ENCODE results near the gene PALM. TPM values are rescaled to one million over a fixed set of nuclear protein-coding genes. Genes with fewer than 3 reads are reported as not detected.
A peak's percentile ranks its signal among the peaks of the same experiment; 100 is the strongest.

PALM gene
- total and polyA plus RNA-seq, 10 of the 15 experiments (the other 5 are each of a cell fraction or from before 2014, with no cell fraction given) = 0.09 to 0.95 (median 0.23) TPM; not detected in 2

DNA sequence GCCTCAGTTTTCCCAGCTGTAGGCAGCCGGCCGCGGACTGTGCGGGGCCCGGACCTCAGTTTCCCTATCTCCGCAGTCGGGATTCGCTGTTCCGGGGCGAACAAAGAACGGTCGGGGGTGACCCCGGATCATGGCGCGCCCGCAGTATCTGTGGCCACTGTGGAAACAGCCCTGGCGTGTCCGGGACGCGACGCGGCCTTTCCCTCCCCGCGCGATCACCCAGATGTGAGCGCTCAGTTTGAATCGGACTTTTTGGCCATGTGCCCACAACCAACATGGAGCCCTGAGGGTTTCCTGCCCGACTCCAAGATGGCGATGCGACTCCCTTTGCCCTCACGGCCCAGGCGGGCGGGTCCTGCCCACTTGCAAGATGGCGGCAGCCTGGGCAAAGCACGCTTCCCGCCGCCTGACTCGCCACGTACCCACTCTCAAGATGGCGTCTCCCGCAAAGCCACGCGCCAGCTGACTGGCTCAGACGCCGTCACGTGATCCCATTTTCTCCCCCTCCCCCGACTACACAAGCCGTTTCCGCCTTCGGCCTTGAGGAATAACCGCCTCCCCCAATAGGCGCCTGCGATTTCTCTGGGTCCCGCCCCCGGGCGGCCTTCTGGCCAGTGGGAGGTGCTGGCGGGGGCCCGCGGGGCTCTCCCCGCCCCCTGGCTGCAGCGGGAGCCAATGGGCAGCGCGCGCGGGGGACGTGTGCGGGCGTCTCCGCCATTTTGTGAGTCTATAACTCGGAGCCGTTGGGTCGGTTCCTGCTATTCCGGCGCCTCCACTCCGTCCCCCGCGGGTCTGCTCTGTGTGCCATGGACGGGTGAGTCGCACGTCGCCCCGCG, 88.2 kb downstream of the PALM start, which contains the start of gene PTBP1 (continued):
- TF ChIP-seq, protein P1, sequence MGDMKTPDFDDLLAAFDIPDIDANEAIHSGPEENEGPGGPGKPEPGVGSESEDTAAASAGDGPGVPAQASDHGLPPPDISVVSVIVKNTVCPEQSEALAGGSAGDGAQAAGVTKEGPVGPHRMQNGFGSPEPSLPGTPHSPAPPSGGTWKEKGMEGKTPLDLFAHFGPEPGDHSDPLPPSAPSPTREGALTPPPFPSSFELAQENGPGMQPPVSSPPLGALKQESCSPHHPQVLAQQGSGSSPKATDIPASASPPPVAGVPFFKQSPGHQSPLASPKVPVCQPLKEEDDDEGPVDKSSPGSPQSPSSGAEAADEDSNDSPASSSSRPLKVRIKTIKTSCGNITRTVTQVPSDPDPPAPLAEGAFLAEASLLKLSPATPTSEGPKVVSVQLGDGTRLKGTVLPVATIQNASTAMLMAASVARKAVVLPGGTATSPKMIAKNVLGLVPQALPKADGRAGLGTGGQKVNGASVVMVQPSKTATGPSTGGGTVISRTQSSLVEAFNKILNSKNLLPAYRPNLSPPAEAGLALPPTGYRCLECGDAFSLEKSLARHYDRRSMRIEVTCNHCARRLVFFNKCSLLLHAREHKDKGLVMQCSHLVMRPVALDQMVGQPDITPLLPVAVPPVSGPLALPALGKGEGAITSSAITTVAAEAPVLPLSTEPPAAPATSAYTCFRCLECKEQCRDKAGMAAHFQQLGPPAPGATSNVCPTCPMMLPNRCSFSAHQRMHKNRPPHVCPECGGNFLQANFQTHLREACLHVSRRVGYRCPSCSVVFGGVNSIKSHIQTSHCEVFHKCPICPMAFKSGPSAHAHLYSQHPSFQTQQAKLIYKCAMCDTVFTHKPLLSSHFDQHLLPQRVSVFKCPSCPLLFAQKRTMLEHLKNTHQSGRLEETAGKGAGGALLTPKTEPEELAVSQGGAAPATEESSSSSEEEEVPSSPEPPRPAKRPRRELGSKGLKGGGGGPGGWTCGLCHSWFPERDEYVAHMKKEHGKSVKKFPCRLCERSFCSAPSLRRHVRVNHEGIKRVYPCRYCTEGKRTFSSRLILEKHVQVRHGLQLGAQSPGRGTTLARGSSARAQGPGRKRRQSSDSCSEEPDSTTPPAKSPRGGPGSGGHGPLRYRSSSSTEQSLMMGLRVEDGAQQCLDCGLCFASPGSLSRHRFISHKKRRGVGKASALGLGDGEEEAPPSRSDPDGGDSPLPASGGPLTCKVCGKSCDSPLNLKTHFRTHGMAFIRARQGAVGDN (IDR thresholded peaks at IDR 0.05) = no peak; the same call in 1 of the 2 replicates
- TF ChIP-seq SPI1 (IDR thresholded peaks at IDR 0.05; ENCODE audit: borderline replicate concordance, insufficient read depth, low read depth, low read length) (no peak), ZNF207 (IDR thresholded peaks at IDR 0.05; ENCODE audit: borderline replicate concordance) (peak; percentile 74; the same call in 1 of the 2 replicates), ASH2L (IDR thresholded peaks at IDR 0.05; ENCODE audit: borderline replicate concordance, low read depth) (0 out of 2 replicates have a peak, but pooled peaks have one; percentile 33), KDM1A (IDR thresholded peaks at IDR 0.05; ENCODE audit: borderline replicate concordance) (no peak), SUPT20H (IDR thresholded peaks at IDR 0.05; ENCODE audit: borderline replicate concordance, control insufficient read depth, low read depth, low read length) (no peak), HDAC2 (IDR thresholded peaks at IDR 0.05) (no peak), LARP7 (IDR thresholded peaks at IDR 0.05) (peak; percentile 41; the same call in 1 of the 2 replicates), PAX8 (IDR thresholded peaks at IDR 0.05) (no peak), SMC3 (IDR thresholded peaks at IDR 0.05; ENCODE audit: borderline replicate concordance, low read length) (no peak), BACH1 (IDR thresholded peaks at IDR 0.05; ENCODE audit: borderline replicate concordance) (peak; percentile 67; the same call in 1 of the 2 replicates), NR2C2 (IDR thresholded peaks at IDR 0.05; ENCODE audit: borderline replicate concordance, control insufficient read depth, insufficient read length, low read depth) (no peak), RELA (IDR thresholded peaks at IDR 0.05; ENCODE audit: borderline replicate concordance, partially characterized antibody) (no peak), RAD51 (IDR thresholded peaks at IDR 0.05) (peak; percentile 99)
- TF ChIP-seq, protein P2, sequence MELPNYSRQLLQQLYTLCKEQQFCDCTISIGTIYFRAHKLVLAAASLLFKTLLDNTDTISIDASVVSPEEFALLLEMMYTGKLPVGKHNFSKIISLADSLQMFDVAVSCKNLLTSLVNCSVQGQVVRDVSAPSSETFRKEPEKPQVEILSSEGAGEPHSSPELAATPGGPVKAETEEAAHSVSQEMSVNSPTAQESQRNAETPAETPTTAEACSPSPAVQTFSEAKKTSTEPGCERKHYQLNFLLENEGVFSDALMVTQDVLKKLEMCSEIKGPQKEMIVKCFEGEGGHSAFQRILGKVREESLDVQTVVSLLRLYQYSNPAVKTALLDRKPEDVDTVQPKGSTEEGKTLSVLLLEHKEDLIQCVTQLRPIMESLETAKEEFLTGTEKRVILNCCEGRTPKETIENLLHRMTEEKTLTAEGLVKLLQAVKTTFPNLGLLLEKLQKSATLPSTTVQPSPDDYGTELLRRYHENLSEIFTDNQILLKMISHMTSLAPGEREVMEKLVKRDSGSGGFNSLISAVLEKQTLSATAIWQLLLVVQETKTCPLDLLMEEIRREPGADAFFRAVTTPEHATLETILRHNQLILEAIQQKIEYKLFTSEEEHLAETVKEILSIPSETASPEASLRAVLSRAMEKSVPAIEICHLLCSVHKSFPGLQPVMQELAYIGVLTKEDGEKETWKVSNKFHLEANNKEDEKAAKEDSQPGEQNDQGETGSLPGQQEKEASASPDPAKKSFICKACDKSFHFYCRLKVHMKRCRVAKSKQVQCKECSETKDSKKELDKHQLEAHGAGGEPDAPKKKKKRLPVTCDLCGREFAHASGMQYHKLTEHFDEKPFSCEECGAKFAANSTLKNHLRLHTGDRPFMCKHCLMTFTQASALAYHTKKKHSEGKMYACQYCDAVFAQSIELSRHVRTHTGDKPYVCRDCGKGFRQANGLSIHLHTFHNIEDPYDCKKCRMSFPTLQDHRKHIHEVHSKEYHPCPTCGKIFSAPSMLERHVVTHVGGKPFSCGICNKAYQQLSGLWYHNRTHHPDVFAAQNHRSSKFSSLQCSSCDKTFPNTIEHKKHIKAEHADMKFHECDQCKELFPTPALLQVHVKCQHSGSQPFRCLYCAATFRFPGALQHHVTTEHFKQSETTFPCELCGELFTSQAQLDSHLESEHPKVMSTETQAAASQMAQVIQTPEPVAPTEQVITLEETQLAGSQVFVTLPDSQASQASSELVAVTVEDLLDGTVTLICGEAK (IDR thresholded peaks at IDR 0.05; ENCODE audit: borderline replicate concordance) = peak; percentile 83; the same call in 1 of the 2 replicates
- TF ChIP-seq, protein P3, sequence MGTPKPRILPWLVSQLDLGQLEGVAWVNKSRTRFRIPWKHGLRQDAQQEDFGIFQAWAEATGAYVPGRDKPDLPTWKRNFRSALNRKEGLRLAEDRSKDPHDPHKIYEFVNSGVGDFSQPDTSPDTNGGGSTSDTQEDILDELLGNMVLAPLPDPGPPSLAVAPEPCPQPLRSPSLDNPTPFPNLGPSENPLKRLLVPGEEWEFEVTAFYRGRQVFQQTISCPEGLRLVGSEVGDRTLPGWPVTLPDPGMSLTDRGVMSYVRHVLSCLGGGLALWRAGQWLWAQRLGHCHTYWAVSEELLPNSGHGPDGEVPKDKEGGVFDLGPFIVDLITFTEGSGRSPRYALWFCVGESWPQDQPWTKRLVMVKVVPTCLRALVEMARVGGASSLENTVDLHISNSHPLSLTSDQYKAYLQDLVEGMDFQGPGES (IDR thresholded peaks at IDR 0.05) = peak; percentile 93
